Measurements from ENCODE around the gene DOK4.

Gene DOK4

DNA sequence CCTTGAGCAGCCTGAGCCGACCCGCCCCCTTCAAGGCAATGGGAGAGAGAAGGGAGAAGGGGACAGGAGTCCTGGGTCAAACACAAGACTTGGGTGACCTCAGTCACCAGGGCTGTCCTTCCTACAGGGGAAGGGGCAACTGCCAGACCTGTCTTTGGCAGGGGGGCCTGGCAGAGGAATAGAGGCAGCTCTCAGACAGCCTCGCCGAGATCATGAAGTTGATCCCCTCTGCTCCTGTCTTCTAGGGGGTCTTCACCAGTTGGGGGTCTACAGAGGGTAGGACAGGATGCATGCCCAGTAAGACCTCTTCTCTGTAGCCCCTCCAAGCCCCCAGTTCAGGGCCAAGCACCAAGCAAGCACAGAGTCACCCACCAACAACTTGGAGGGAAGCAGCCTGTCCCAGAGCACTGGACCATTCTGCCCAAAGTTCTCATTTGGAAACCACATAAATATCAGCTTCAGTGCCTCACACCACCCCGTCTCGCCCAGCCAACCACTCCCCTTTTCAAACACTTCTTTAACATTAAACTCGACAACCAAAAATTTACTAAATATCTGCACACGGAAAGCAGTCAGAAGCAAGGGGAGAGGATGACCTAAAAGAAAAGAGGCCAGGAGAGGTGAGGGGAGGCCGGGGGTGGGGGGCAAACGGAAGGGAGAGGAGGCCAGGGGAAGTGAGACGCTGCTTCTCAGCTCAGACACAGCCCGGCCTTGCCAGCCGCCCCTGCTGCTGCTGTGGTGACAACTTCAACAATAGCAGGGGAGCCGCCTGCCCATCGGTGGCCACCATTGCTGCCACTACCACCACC lies 7.7 kb downstream of the DOK4 start:
- no peak for DNase-seq (ENCODE audit: low read depth in 2 of 2)

DNA sequence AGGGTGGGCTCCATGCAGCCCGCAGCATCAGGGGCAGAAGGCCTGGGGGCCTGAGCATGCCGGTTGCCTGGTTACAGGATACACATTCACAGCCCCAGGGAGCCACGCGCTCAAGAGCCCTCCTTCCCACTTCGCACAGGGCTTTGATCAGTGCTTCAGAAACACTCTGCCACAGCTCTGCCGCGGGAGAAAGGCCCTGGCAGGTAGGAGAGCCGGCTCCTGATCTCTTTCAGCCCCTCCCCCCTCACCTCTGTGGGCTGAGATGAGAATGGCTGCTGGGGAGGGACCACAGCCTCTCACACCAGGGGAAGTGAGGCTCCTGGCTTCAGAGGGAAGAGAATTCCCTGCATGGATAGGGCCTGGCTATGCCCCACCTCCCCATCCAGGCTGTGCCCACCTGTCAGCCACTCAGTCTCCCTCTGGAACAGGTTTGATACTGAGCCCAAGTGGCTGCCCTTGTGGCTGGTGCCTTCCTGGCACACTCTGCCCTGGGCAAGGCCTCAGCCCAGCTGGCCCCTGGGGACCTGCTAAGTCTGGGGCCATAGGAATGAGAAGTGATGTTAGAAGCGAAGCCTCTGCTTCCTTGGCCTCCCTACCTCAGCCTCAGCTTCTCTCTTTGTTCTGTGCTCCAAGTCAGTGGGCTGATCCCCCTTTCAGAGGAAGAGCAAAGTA lies 8.6 kb downstream of the DOK4 start:
- DNase-seq (ENCODE audit: low read depth in 2 of 2): no peak

DNA sequence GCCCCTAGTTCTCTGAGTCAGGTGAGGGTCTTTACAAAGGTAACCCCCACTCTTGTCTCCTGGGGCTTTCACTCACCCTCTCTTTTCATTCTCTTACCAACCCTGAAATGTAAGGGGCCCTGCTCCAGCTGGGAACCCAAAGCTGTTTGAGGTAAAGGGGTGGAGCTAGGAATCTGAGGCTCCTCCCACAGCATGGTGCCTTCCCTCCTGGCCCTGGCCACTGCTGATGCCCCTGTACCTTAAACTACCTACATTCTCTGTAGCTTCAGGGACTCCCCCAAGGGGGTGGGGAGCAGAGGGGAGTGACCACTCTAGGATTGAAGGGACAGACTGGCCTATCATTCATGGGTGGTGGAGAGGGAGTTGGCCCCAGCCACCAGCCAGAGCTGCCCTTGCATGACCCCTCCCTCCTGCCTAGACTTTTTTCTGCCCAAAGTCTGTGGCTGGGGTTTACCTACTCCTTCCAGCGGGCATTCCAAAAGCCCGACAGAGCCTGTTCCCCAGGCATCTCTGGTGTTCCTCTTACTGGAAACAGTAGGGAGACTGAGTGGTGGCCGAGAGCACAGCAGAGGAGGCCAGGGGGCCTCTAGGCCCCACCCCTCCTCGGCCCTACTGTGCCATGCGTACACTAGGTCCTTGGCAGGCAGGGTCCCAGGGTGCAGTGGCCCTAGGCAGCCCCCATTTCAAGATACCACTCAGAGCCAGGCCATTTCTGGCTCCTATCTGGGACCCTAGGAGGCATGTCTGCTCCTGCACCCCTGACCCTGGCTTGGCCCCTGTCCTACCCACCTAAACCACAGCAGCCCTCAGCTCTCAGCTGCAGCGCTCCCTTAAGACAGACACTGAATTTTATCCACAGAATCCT lies 9.5 kb downstream of the DOK4 start:
- no peak for DNase-seq (ENCODE audit: low read depth in 2 of 2)

DNA sequence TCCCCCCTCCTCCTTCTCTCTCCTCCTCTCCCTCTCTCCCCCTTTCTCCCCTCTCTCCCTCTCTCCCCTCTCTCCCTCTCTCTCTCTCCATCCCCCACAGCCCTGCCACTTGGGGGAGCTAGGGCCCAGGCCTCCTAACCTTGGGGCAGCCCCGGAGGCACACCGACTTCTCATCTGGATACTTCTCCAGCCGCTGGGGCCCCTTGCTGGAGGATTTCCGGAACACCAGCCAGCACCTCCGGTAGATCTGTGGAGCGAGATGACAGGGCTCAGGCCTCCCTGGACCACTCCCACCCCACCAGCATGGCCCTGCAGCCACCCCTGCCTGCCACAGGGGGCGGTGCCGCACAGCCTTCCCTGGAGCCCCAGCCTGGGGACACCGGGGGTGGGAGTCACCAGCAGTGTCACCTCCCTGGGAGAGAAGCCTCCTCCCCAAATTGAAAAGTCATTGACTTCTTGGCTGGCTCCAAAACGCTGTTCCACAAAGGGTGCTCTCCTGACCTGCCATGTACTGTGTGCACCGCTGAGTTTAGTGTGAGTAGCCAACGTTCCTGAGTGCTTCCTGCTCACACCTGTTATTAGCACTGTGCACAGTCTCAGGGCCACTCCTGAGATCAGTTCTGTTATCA lies 10.5 kb downstream of the DOK4 start:
- DNase-seq (ENCODE audit: low read depth in 2 of 2): peak; percentile 50 to 57

DNA sequence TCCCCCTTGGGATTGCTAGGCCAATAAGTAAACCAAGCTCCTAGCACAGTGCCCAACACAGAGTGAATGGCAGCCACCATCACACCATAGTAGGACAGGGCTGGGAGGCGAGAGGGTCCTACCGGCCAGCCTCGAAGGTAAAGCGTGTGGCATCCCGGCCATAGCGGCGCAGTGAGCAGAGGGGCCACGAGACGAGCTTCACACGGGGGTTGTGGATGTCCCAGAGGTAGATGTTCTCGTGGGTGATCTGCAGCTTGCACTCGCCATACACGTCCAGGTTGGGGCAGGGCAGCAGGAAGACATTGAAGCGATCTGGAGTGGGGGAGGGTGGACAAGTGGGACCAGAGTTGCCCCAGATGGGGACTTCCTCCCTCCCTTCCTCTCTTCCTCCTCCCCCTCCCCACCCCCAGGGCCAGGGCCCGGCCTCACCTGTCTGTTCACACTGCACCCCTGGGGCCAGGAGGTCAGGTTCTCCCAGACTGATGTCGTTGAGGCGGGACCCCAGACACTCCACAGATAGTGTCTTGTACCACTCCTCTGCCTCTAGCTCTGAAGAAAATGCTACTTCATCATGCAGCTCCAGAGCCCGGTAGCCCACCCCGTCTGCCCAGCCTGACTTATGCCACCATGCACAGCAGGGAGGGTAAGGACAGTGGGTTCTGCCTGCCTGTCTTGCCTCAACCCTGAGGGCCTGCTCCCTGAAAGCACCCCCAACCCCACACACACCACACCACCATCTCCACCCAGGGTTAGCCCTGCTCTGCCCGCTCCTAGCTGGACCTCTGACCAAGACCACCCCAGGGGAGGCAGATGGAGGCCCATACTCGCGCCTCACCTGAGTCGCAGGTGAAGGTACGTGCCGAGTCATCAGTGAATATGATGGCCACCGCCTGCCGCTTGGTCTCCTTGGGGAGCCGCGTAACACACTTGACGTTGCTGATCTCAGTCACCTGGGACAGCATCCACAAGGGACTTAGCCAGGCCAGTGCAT lies 11.3 kb downstream of the DOK4 start:
- no peak for DNase-seq (ENCODE audit: low read depth in 2 of 2)

DNA sequence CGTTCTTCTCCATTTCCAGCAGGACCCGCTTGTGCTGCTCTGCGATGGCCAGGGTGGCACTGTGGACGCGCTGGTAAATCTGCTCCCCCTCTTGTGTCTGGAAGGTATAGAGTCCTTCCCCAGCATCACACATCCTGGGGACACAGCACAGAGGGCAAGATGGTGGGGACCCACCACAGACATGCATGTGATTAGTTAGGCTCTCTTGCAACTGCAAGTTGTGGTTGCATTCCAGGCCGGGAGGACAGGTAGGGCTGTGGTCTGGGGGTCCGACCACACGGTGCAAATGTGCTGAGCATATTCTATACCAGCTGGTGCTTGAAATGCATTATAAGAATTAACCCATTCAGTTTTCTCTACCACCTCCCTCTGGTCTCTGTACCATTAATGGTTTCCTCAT lies 12.4 kb downstream of the DOK4 start:
- no peak for DNase-seq (ENCODE audit: low read depth in 2 of 2)

DNA sequence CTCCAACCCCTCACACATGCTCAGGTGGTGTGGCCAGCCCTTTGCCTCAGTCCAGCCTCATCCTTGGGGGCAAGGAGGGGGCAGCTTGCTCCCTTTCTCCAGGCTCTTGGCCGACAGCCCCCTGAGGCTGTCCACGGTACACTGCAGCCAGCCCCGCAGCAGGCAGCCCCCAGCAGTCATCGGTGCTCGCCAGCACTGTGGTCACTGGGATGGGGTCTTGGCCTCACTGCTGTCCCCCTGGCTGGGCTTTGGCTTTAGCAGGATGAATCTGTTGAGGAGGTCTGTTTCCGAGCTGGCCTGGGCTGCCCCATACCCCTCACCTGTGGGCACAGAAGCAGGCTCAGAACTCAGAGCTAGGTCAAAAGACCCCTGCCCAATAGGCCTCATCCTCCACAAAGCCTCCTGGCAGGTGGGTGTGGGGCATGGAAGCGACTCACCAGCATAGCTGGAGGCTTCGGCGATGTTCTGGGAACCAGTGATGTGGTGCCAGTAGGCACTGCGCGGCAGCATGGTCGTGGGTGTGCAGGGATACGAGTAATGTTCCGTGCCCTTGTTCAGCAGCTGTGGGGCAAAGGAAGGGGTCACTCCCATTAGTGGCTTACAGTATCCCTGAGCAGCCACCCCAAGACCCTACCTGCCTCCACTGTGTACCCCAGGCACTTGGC lies 13.0 kb downstream of the DOK4 start:
- DNase-seq (ENCODE audit: low read depth in 2 of 2): no peak

DNA sequence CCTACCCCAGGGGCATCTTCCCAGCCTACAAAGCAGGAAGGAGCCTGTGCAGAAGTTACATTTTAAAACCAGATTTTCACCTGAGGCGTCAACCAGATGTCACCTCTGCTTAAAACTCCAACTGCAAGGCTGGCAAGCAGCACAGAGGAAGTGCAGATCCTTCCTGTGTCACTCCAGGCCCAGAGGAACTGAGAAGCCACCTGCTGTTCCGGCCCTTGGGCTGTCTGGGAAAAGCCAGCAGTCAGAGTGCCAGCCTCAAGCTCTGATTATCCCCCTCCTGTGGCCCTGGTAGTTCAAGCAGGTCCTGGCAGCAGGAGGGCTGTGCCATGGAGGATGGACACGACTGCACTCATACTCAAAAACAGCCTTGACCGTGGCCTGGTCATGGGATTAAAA lies 13.6 kb downstream of the DOK4 start:
- DNase-seq (ENCODE audit: low read depth in 2 of 2): no peak

DNA sequence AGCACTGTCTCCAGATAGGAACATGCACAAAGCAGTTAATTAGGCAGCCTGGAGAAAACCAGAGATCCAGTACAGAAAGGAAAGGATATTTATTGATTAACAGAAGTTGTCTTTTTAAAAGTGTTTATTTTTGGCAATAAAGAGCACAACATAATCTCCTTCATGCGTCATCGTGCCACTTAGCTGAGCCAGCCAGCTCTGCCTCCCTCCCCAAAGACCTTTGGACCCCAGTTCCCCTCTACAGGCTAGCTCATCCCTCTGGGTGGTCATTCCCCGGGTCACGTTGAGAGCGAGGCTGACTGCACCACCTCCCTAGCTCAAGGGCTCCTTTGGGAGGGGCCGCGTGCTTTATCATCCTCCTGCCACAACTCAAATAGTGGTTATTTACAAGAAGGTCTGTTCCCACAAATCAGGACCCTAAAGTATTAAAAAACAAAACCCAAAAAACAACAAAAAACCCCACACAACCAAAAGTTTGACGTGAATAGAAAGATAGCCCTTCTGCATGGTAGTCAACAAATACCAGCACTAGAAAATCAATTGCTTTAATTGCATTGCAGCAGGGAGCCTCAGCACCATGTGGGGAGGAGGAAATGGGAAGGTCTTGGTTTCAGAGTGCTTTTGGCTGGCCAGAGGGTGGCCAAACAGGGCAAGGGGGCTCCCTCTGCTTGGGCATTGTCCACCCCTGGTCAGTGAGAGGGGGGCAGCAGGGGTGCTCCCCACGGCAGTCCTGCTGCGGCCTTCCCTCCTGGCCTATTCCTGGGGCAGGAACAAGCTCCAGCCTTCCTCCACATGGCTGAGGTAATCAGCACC lies 14.2 kb downstream of the DOK4 start:
- no peak for DNase-seq (ENCODE audit: low read depth in 2 of 2)

DNA sequence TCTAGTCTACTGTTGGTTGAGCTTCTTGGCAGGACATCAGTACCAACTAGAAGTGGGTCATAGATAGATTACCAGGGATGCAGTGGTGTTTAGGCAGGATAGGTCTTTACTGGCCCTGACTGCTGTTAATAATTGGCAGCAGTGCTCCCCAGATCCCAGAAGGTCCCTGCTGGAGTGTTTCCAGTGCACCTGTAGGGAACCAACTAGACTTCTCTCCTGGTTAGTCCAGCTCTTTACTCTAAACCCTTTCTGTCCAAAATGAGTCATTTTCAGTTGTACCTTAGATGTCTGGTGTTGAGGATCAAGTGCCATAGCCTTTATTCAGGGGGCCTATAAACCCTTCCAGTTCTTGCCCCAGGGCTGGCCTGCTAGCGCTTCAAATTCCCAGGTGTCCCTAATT lies 15.1 kb downstream of the DOK4 start:
- no peak for DNase-seq (ENCODE audit: low read depth in 2 of 2)

DNA sequence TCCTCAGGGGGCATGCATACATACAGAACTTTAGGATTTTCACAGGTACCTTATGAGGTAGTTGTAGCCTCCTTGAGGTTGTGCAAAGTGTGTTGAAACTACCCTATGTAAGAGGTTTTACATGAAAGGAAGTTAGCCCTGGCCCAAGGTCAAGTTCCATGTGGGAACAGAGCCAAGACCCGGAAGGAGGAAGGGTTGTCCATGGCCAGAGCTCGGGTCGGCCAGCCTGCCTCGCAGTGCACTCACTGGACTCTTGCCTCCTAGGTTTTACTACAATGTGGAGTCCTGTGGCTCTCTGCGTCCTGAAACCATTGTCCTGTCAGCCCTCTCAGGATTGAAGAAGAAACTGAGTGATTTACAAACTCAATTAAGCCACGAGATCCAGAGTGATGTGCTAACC lies 15.6 kb downstream of the DOK4 start:
- DNase-seq (ENCODE audit: low read depth in 2 of 2): no peak

DNA sequence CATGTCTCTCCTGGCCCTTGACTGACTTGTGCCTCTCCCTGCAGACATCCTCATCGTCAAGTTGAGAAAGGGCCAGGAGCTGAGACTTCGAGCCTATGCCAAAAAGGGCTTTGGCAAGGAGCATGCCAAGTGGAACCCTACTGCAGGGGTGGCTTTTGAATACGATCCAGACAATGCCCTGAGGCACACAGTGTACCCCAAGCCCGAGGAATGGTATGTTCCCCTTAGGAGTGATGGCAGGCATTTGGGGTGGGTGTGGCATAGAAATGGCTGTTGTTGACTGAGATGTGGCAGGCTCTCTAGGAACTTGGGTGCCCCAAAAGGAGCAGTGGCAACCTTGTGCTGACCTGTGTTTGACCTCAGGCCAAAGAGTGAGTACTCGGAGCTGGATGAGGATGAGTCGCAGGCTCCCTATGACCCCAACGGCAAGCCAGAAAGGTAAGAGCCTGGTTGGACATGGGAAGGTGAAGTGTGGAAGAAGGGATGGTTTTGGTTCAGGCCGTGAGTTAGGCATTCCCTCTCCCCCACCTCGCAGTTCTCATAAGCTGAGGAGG lies 16.3 kb downstream of the DOK4 start:
- no peak for DNase-seq (ENCODE audit: low read depth in 2 of 2)

DNA sequence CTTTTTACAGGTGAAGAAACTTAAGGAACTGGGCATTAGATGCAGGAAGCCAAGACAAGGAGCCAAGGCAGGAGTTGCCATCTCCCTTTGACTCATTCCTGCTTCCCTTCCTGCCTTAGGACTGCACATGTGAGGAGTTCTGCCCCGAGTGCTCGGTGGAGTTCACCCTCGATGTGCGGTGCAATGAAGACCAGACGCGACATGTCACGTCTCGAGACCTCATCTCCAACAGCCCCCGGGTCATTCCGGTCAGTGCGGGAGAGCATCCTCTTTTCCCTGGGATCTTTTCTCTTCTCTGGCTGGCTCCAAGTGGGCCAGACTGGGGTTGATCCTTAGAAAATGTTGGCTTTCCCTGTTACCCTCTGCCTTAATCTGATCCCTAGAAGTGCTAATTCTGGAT lies 17.2 kb downstream of the DOK4 start:
- DNase-seq (ENCODE audit: low read depth in 2 of 2): no peak

DNA sequence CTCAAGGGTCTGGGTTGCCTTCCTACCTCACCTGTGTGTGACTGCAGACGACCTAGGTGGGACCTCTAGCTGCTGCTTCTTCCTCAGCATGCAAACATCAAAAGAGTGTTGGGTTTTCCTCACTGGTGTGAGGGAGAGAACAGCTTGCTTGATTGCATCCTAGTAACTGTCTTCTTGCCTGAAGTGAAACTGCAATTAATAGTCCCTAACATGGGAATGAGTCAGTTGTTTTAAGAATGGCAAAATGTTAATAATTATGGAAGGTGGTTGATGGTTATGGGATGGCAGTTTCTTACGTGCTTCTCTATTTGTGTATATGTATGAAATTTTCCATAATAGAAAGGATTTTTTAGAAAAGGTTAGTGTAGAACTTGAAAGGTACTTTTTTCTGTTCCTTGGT lies 17.9 kb downstream of the DOK4 start:
- DNase-seq (ENCODE audit: low read depth in 2 of 2): no peak

DNA sequence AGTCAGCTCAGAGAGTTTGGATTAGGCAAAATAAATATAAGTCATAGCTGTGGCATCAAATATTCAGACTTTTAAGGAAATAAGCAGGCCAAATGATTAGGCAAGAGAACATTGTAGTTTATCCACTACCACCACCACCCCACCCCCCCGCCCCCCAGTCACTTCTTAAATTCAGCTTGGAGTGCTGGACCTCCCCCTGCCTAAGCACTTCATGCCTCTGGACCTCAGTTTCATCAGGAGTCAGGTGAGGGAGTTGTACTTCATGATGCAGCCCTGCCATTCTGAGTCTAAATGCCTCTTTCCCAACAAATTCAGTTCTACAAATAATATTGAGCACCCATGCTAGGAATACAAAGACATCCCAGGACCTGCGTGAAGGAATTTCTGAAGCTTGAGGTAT lies 21.8 kb downstream of the DOK4 start:
- DNase-seq (ENCODE audit: low read depth in 2 of 2): no peak

DNA sequence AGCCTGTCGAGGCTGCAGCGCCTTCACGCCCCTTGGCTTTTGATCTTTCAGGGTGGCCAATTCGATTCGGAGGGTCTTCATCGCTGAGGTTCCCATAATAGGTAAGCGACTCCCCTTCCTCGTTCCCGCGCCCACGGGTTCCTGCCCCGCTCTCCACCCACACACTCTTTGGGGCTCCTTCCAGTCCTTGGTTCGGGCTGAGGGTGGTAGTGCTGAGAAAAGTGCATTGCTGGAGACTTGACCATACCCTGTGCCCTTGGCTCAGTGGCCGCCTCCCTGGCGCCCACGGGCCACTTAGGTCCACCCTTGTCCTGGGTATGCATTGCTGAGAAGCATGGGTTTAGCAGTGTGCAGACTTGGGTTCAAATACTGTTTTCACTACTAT lies 23.3 kb downstream of the DOK4 start:
- DNase-seq (ENCODE audit: low read depth in 2 of 2): no peak

DNA sequence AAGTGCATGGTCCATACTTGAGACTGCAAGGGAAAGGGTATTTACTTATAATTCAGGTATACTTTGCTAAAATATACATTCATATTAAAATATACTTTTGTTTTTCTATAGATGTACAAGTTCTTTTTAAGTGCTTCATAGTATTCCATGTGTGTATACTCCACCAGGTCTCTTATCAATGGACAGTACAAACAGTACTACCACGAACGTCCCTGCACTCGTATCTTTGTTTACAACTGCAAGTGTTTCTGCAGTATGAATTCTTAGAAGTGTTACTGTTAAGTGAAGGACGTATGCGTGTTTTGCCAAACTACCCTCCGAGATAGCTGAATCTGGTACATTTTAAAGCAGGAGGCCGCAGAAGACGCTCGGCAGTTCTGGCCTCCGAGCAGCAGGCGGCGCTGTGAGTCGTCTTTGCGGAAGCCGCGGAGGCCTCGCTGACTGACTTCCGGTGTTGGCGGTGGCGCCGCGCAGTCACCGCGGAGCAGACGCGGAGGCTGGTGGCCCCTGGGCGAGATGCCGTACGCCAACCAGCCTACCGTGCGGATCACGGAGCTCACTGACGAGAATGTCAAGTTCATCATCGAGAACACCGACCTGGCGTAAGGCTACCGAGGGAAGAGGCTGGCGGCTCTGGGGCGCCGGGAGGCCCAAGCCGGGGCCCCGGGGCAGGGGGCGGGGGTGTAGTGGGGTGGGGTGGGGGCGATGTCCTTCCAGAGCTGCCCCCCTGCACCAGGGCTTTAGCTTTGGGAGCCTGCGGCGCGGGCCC lies 23.9 kb downstream of the DOK4 start, which contains the start of gene POLR2C:
Gene POLR2C, plus strand, starts transcription at position 471 of the 769 bp plus-strand sequence. Its CDS starts 46 bp downstream, at position 517.
- peak; percentile 92 to 94 for DNase-seq (ENCODE audit: low read depth in 2 of 2)

DNA sequence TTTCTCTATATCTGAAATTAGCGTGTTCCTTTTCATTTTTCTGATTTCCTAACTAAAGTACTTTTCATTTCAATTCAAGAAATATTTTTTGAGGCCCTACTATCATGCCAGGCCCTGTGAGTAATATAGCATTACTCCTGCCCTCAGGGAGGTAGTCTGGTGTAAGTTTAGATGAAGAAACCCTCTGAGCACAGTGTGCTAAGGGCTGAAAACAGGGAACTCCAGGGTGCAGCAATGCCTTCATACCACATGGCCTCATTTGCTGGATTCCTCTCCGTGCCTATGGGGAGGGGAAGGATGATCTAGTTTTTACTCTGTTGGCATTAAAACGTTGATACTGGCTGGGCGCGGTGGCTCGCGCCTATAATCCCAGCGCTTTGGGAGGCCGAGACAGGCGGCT lies 34.3 kb downstream of the DOK4 start:
- DNase-seq (ENCODE audit: low read depth in 2 of 2): no peak

Data from stimulated activated CD4-positive, alpha-beta T cell treated with anti-CD3 and anti-CD28 coated beads, Interleukin-1b, Interleukin-23, amount 100 ng/mL, for 4 hours (primary cell).